LHCN-M2 (cell line): ENCODE results near the gene ABCB4. TPM values are rescaled to one million over a fixed set of nuclear protein-coding genes. Genes with fewer than 3 reads are reported as not detected.

Experiments used
- DNase-seq: peaks from one replicate; pipeline ENCODE4 v3.0.0-alpha.2; 2012; ENCODE audit warnings: low read depth
- polyA plus RNA-seq: library from polyadenylated mRNA; unstranded; fragments of >200 nt; gene quantifications from one replicate; pipeline ENCODE4 v1.2.1, GENCODE V29; 2012; ENCODE audit warnings: missing spikeins
- total RNA-seq: library from RNA; depleted of rRNA; stranded (reverse); fragments of >200 nt; gene quantifications from 2 replicates; pipeline ENCODE4 v1.2.3, GENCODE V29; 2014; rRNA removed

Gene ABCB4
- not detected in 2 replicates for total RNA-seq
- polyA plus RNA-seq, result not detected

GRCh38 chr7:87475359-87476178, at the start of gene ABCB4:
ABCB4 (minus strand) TSS chr7:87475680; CDS start chr7:87475465, 215 bp downstream.
- DNase-seq, result no peak

GRCh38 chr7:87518735-87519134, 43.3 kb upstream of the ABCB4 start:
- DNase-seq, result no peak

- no peak for DNase-seq
These were observed 42.4 kb upstream of the ABCB4 start for GRCh38 chr7:87517891-87518290.

GRCh38 chr7:87517136-87517815, 41.8 kb upstream of the ABCB4 start:
- DNase-seq, result peak; percentile 9

- no peak for DNase-seq
These were observed 38.4 kb upstream of the ABCB4 start for GRCh38 chr7:87513735-87514335.

- DNase-seq, result peak; percentile 11
These were observed 37.4 kb upstream of the ABCB4 start for GRCh38 chr7:87512906-87513305.

GRCh38 chr7:87511510-87511909, 36.0 kb upstream of the ABCB4 start:
- no peak for DNase-seq

- DNase-seq, result no peak
These were observed 35.0 kb upstream of the ABCB4 start for GRCh38 chr7:87510411-87510875.

- DNase-seq, result no peak
These were observed 32.0 kb upstream of the ABCB4 start for GRCh38 chr7:87507446-87507845.

- DNase-seq, result peak; percentile 15
These were observed 31.0 kb upstream of the ABCB4 start for GRCh38 chr7:87506246-87507180.

GRCh38 chr7:87505557-87506245, 30.2 kb upstream of the ABCB4 start:
- DNase-seq, result no peak

- no peak for DNase-seq
These were observed 29.6 kb upstream of the ABCB4 start for GRCh38 chr7:87505122-87505521.

GRCh38 chr7:87499494-87499893, 24.0 kb upstream of the ABCB4 start:
- DNase-seq, result no peak

- DNase-seq, result no peak
These were observed 23.4 kb upstream of the ABCB4 start for GRCh38 chr7:87498893-87499292.

- no peak for DNase-seq
These were observed 22.0 kb upstream of the ABCB4 start for GRCh38 chr7:87497482-87497881.

- DNase-seq, result no peak
These were observed 19.9 kb upstream of the ABCB4 start for GRCh38 chr7:87495366-87495765.

- DNase-seq, result no peak
These were observed 19.0 kb upstream of the ABCB4 start for GRCh38 chr7:87494454-87494853.

- no peak for DNase-seq
These were observed 7.7 kb upstream of the ABCB4 start for GRCh38 chr7:87483131-87483530.

GRCh38 chr7:87482115-87482514, 6.6 kb upstream of the ABCB4 start:
- no peak for DNase-seq

GRCh38 chr7:87480386-87480785, 4.9 kb upstream of the ABCB4 start:
- peak; percentile 13 for DNase-seq

GRCh38 chr7:87479951-87480350, 4.5 kb upstream of the ABCB4 start:
- no peak for DNase-seq
